ENCODE results near the gene JMJD1C.
"Not testable (repeated sequence)": the region's sequence is repeated elsewhere in the genome, so short reads cannot be mapped to it uniquely, and the experiment has no call there.

JMJD1C gene

GRCh38 chr10:63465293-63466143, at the start of gene JMJD1C:
Gene JMJD1C (minus strand): TSS chr10:63465977. CDS start chr10:63465662, 315 bp downstream.
- DNase-seq, result peak; percentile 31

GRCh38 chr10:63515002-63515763, 49.4 kb upstream of the JMJD1C start:
- peak; percentile 42 for DNase-seq

GRCh38 chr10:63506554-63506953, 40.8 kb upstream of the JMJD1C start:
- no peak for DNase-seq

GRCh38 chr10:63505562-63505961, 39.8 kb upstream of the JMJD1C start:
- no peak for DNase-seq

GRCh38 chr10:63504145-63504881, 38.5 kb upstream of the JMJD1C start:
- DNase-seq, result no peak

- no peak for DNase-seq
Observed at GRCh38 chr10:63503395-63503794, 37.6 kb upstream of the JMJD1C start.

- no peak for DNase-seq
Observed at GRCh38 chr10:63502832-63503231, 37.1 kb upstream of the JMJD1C start.

GRCh38 chr10:63501954-63502353, 36.2 kb upstream of the JMJD1C start:
- DNase-seq, result no peak

- DNase-seq, result not testable (repeated sequence)
Observed at GRCh38 chr10:63500551-63500950, 34.8 kb upstream of the JMJD1C start.

GRCh38 chr10:63498665-63499064, 32.9 kb upstream of the JMJD1C start:
- no peak for DNase-seq

- DNase-seq, result no peak
Observed at GRCh38 chr10:63497321-63497720, 31.5 kb upstream of the JMJD1C start.

- no peak for DNase-seq
Observed at GRCh38 chr10:63496561-63496960, 30.8 kb upstream of the JMJD1C start.

GRCh38 chr10:63494951-63495350, 29.2 kb upstream of the JMJD1C start:
- DNase-seq, result no peak

GRCh38 chr10:63493004-63493403, 27.2 kb upstream of the JMJD1C start:
- DNase-seq, result no peak

- not testable (repeated sequence) for DNase-seq
Observed at GRCh38 chr10:63492317-63492690, 26.5 kb upstream of the JMJD1C start.

- DNase-seq, result no peak
Observed at GRCh38 chr10:63491588-63492316, 26.0 kb upstream of the JMJD1C start.

- no peak for DNase-seq
Observed at GRCh38 chr10:63489838-63490237, 24.1 kb upstream of the JMJD1C start.

GRCh38 chr10:63487990-63488389, 22.2 kb upstream of the JMJD1C start:
- DNase-seq, result no peak

- no peak for DNase-seq
Observed at GRCh38 chr10:63483983-63484382, 18.2 kb upstream of the JMJD1C start.

GRCh38 chr10:63481815-63482421, 16.1 kb upstream of the JMJD1C start:
- DNase-seq, result no peak

- no peak for DNase-seq
Observed at GRCh38 chr10:63480237-63480636, 14.5 kb upstream of the JMJD1C start.

GRCh38 chr10:63478564-63478963, 12.8 kb upstream of the JMJD1C start:
- no peak for DNase-seq
